ENCODE measurements around the gene SHLD2.
"Not testable (repeated sequence)": the region's sequence is repeated elsewhere in the genome, so short reads cannot be mapped to it uniquely, and the experiment has no call there.

Gene SHLD2

GRCh38 chr10:87142230-87143108 lies 47.5 kb downstream of the SHLD2 start:
- DNase-seq (ENCODE audit: low spot score) = not testable (repeated sequence)

GRCh38 chr10:87143109-87143418 lies 48.1 kb downstream of the SHLD2 start:
- not testable (repeated sequence) for DNase-seq (ENCODE audit: low spot score)

GRCh38 chr10:87145598-87145997 lies 50.6 kb downstream of the SHLD2 start:
- DNase-seq (ENCODE audit: low spot score) = not testable (repeated sequence)

GRCh38 chr10:87149020-87149609 lies 54.1 kb downstream of the SHLD2 start:
- not testable (repeated sequence) for DNase-seq (ENCODE audit: low spot score)

GRCh38 chr10:87151516-87151915 lies 56.5 kb downstream of the SHLD2 start:
- DNase-seq (ENCODE audit: low spot score) = not testable (repeated sequence)

- not testable (repeated sequence) for DNase-seq (ENCODE audit: low spot score)
Observed at GRCh38 chr10:87156841-87157240, 61.8 kb downstream of the SHLD2 start.

- not testable (repeated sequence) for DNase-seq (ENCODE audit: low spot score)
Observed at GRCh38 chr10:87157821-87158220, 62.8 kb downstream of the SHLD2 start.

- DNase-seq (ENCODE audit: low spot score) = not testable (repeated sequence)
Observed at GRCh38 chr10:87162703-87163293, 67.8 kb downstream of the SHLD2 start.

GRCh38 chr10:87163414-87163813 lies 68.4 kb downstream of the SHLD2 start:
- DNase-seq (ENCODE audit: low spot score) = not testable (repeated sequence)

- not testable (repeated sequence) for DNase-seq (ENCODE audit: low spot score)
Observed at GRCh38 chr10:87169857-87170256, 74.9 kb downstream of the SHLD2 start.

GRCh38 chr10:87170705-87171104 lies 75.7 kb downstream of the SHLD2 start:
- DNase-seq (ENCODE audit: low spot score) = not testable (repeated sequence)

- DNase-seq (ENCODE audit: low spot score) = not testable (repeated sequence)
Observed at GRCh38 chr10:87171670-87172069, 76.7 kb downstream of the SHLD2 start.

- not testable (repeated sequence) for DNase-seq (ENCODE audit: low spot score)
Observed at GRCh38 chr10:87172178-87172577, 77.2 kb downstream of the SHLD2 start.

- not testable (repeated sequence) for DNase-seq (ENCODE audit: low spot score)
Observed at GRCh38 chr10:87177587-87177986, 82.6 kb downstream of the SHLD2 start.

- DNase-seq (ENCODE audit: low spot score) = not testable (repeated sequence)
Observed at GRCh38 chr10:87184421-87184820, 89.4 kb downstream of the SHLD2 start.

- DNase-seq (ENCODE audit: low spot score) = not testable (repeated sequence)
Observed at GRCh38 chr10:87186016-87186415, 91.0 kb downstream of the SHLD2 start.

- DNase-seq (ENCODE audit: low spot score) = not testable (repeated sequence)
Observed at GRCh38 chr10:87187573-87187972, 92.6 kb downstream of the SHLD2 start.

GRCh38 chr10:87191841-87192240 lies 96.8 kb downstream of the SHLD2 start:
- not testable (repeated sequence) for DNase-seq (ENCODE audit: low spot score)

- not testable (repeated sequence) for DNase-seq (ENCODE audit: low spot score)
Observed at GRCh38 chr10:87200924-87201323, 105.9 kb downstream of the SHLD2 start.

- not testable (repeated sequence) for DNase-seq (ENCODE audit: low spot score)
Observed at GRCh38 chr10:87204801-87205200, 109.8 kb downstream of the SHLD2 start.

GRCh38 chr10:87206922-87207321 lies 111.9 kb downstream of the SHLD2 start:
- DNase-seq (ENCODE audit: low spot score) = not testable (repeated sequence)

GRCh38 chr10:87210309-87210708 lies 115.3 kb downstream of the SHLD2 start:
- not testable (repeated sequence) for DNase-seq (ENCODE audit: low spot score)

- not testable (repeated sequence) for DNase-seq (ENCODE audit: low spot score)
Observed at GRCh38 chr10:87211848-87212247, 116.8 kb downstream of the SHLD2 start.

All from COLO829 (cell line).